ENCODE results near the gene XYLB. TPM values are rescaled to one million over a fixed set of nuclear protein-coding genes. Genes with fewer than 3 reads are reported as not detected.
A peak's percentile ranks its signal among the peaks of the same experiment; 100 is the strongest.

XYLB gene
- total RNA-seq, 1 donor from 2014 or later, result 0.43 TPM

DNA sequence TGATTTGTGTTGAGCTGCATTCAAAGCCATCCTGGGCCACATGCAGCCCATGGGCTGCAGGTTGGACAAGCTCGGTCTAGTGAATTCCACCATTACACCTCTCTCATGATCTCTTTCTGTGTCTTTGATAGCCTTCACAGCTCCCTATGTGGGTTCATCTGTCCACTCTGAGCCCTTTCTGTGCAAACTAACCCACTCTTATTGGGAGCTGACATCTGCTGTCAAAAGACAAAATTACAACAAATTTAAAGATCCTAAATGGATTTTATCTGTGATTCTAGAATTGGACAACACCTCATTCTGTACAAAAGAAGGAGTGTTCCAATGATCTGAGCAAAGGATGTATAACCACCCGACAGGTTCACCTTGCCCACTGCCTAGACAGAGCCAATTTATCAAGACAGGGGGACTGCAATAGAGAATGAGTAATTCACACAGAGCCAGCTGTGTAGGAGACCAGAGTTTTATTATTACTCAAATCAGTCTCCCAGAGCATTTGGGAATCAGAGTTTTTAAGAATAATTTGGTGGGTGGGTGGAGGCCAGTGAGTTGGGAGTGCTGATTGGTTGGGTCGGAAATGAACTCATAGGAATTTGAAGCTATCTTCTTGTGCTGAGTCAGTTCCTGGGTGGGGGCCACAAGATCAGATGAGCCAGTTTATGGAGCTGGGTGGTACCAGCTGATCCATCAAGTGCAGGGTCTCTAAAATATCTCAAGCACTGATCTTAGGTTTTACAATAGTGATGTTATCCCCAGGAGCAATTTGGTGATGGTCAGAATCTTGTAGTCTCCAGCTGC, 2.6 kb upstream of the XYLB start:
- intact Hi-C loops (cut with DNase I), result no loop called here
- DNase-seq (ENCODE audit: low spot score in 2 of 2), result no peak
- peaks cover 0 to 3% of the 10 kb centered on the region in 2 donors for H3K4me1 ChIP-seq
- TF ChIP-seq, protein P1, sequence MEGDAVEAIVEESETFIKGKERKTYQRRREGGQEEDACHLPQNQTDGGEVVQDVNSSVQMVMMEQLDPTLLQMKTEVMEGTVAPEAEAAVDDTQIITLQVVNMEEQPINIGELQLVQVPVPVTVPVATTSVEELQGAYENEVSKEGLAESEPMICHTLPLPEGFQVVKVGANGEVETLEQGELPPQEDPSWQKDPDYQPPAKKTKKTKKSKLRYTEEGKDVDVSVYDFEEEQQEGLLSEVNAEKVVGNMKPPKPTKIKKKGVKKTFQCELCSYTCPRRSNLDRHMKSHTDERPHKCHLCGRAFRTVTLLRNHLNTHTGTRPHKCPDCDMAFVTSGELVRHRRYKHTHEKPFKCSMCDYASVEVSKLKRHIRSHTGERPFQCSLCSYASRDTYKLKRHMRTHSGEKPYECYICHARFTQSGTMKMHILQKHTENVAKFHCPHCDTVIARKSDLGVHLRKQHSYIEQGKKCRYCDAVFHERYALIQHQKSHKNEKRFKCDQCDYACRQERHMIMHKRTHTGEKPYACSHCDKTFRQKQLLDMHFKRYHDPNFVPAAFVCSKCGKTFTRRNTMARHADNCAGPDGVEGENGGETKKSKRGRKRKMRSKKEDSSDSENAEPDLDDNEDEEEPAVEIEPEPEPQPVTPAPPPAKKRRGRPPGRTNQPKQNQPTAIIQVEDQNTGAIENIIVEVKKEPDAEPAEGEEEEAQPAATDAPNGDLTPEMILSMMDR (IDR thresholded peaks at IDR 0.05), result no peak
- H3K4me3 ChIP-seq, result no peak overlapping the region
- H3K9me3 ChIP-seq, result no peaks in the 10 kb centered on the region
- no peaks in the 10 kb centered on the region for H3K27me3 ChIP-seq
- H3K36me3 ChIP-seq, result no peaks in the 10 kb centered on the region
- H3K27ac ChIP-seq, result no peak overlapping the region

DNA sequence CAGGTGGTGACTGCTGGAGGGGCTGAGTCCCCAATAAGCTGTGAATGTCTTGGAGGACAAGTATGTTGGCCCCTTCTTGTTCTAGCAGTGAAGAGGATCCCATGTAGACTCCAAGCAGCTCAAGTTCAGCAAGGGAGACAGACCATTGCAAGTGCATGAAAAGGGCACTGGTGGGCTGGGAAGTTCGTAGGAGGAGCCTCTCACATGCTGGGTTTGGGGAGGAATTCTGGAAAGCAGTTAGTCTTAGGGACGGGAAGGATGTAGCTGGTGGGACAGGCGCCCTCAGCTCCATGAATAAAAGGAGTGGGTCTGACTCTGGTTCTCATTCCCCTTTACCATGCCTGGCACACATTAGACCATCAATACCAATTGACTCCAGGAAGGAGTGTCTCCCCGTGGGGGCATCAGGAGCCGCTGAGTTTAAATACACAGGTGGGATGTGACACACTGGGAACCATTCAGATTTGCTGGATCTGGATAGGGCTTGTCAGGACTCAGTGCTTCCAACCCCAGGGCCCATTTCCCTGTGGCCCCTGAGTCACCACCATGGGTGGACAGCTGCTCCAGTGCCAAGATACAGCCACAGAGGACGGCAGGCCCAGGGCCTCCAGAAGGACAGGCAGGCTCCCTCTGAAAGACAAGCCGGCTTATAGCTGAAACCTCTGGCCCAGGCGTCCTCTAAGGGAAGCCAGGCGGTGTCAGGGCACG, 552 bp upstream of the XYLB start:
- H3K27ac ChIP-seq, result no peak overlapping the region
- H3K4me3 ChIP-seq, result peak overlapping the region; percentile 70 to 73
- intact Hi-C loops (cut with DNase I), result loop anchor here (1.0 to 5.0 kb wide), 4 partner anchors 133 to 1036 kb away; partner anchors contain the start of genes ACAA1, MYD88 and SLC25A38
- no peaks in the 10 kb centered on the region for H3K36me3 ChIP-seq
- no peaks in the 10 kb centered on the region for H3K9me3 ChIP-seq
- TF ChIP-seq, protein P1 (IDR thresholded peaks at IDR 0.05), result no peak
- H3K27me3 ChIP-seq, result no peaks in the 10 kb centered on the region
- peaks cover 0 to 3% of the 10 kb centered on the region in 2 donors for H3K4me1 ChIP-seq
- no peak for DNase-seq (ENCODE audit: low spot score in 2 of 2)

DNA sequence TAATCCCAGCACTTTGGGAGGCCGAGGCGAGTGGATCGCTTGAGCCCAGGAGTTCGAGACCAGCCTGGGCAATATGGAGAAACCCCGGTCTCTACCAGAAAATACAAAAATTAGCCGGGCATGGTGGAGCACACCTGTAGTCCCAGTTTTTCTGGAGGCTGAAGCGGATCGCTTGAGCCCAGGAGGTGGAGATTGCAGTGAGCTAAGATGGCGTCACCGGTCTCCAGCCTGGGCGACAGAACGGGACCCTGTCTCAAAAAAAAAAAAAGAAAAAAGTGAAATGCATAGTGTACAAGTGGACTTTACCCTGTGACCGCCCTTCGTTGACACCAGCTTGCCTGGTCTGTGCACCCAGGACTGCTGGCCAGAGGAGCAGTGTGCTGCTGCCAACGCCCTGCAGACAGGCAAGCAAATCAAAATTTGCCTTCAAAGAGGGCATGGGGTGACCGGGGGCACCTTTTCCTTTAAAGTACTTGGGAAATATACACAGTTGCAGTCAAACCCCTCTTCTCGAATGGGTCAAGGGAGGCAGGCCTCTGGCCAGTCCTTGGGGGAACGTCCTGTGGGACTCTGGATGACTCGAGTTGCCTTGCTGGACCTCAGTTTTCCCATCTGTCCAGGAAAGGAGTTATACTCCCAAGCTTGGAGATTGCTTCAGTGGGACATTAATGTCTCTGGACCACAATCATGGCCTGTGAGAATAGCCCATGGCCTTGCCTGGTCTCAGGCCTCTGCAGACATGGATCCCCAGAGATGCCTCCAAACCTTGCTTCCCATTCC, 1.0 kb downstream of the XYLB start:
- H3K9me3 ChIP-seq, result no peaks in the 10 kb centered on the region
- no peaks in the 10 kb centered on the region for H3K27me3 ChIP-seq
- TF ChIP-seq, protein P1 (IDR thresholded peaks at IDR 0.05), result no peak
- peaks cover 0 to 3% of the 10 kb centered on the region in 2 donors for H3K4me1 ChIP-seq
- H3K27ac ChIP-seq, result no peak overlapping the region
- no peaks in the 10 kb centered on the region for H3K36me3 ChIP-seq
- DNase-seq (ENCODE audit: low spot score in 2 of 2), result peak in 1 of 2 donors; percentile 60
- H3K4me3 ChIP-seq, result peak overlapping the region; percentile 70 to 73
- intact Hi-C loops (cut with DNase I), result loop anchor here (5.0 kb wide), 3 partner anchors 210 to 1035 kb away; partner anchors contain the start of genes ACAA1, MYD88 and SLC25A38

DNA sequence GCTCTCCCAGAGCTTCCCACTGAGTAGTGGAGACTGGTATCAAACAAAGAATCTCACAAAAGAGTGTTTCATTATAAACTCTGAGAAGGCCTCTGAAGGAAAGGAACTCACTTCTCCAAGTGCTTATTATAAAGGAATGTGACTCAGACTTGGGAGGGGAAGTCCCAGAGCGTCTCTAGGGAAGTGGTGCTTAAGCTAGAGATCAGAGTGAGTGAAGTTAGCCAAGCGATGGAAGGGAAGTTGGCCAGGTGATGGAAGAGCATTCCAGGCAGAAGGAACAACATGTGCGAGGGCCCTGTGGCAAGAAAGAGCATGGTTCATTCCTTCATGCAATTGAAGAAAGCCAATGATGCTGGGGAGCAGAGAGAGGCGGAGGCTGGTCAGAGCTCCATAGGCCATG, 2.3 kb downstream of the XYLB start:
- H3K27me3 ChIP-seq, result no peaks in the 10 kb centered on the region
- no peak overlapping the region for H3K27ac ChIP-seq
- no peaks in the 10 kb centered on the region for H3K36me3 ChIP-seq
- H3K4me1 ChIP-seq, result peaks cover 0 to 3% of the 10 kb centered on the region in 2 donors
- peak in 1 of 2 donors; percentile 53 for DNase-seq (ENCODE audit: low spot score in 2 of 2)
- TF ChIP-seq, protein P1 (IDR thresholded peaks at IDR 0.05), result no peak
- intact Hi-C loops (cut with DNase I), result loop anchor here (5.0 kb wide), 3 partner anchors 212 to 1033 kb away; partner anchors contain the start of genes ACAA1, MYD88 and SLC25A38
- no peak overlapping the region for H3K4me3 ChIP-seq
- H3K9me3 ChIP-seq, result no peaks in the 10 kb centered on the region

DNA sequence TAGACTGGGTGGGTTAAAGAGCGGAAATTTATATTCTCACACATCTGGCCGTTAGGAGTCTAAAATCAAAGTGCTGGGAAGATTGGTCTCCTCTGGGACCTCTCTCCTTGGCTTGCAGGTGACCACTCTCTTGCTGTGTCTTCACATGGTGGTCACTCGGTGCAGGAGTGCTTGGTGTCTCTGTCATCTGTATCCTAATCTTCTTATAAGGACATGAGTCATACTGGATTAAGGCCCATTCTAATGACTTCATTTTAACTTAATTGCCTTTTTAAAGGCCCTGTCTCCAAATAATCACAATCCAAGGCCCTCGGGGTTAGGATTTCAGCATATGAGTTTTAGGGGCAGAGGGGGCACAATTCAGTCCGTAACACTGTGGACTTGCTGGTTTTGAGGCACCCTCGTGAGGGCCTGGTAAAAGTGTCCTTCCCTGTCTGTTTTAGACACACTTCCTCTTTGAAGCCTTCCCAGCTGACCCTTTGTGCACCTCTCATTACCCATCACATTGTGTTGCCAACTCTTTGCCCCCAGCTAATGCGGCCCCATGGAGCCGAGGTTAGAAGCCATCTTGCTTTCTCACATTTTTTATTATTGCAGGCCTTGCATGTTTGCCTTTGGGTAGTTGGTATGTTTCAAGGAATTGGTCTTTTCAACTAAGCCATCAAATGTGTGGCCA, 3.2 kb downstream of the XYLB start:
- H3K9me3 ChIP-seq, result no peaks in the 10 kb centered on the region
- TF ChIP-seq, protein P1 (IDR thresholded peaks at IDR 0.05), result no peak
- H3K36me3 ChIP-seq, result no peaks in the 10 kb centered on the region
- no peak overlapping the region for H3K27ac ChIP-seq
- H3K27me3 ChIP-seq, result no peaks in the 10 kb centered on the region
- no peak overlapping the region for H3K4me3 ChIP-seq
- DNase-seq (ENCODE audit: low spot score in 2 of 2), result peak in 1 of 2 donors; percentile 30
- intact Hi-C loops (cut with DNase I), result loop anchor here (5.0 kb wide), 3 partner anchors 213 to 1032 kb away; partner anchors contain the start of genes ACAA1, MYD88 and SLC25A38
- H3K4me1 ChIP-seq, result peaks cover 0 to 3% of the 10 kb centered on the region in 2 donors

All from ascending aorta (tissue), 2 donors.